ENCODE measurements around the gene NHEJ1. TPM values are rescaled to one million over a fixed set of nuclear protein-coding genes. Genes with fewer than 3 reads are reported as not detected.
A peak's percentile ranks its signal among the peaks of the same experiment; 100 is the strongest.

Gene NHEJ1
- total and polyA plus RNA-seq, 2 of the 13 experiments (the other 11 are each of a cell fraction or from before 2014, with no cell fraction given), result 30.0 to 30.7 TPM

GRCh38 chr2:219058541-219059374 is 101.9 kb downstream of the NHEJ1 start (continued):
- no peak for TF ChIP-seq KDM1A (CRISPR knock-in tag; IDR thresholded peaks at IDR 0.05)
- TF ChIP-seq HNRNPL (IDR thresholded peaks at IDR 0.05; ENCODE audit: low read depth, low read length), result peak; percentile 93
- peak; percentile 56; the same call in 1 of the 2 replicates for TF ChIP-seq ESRRA (CRISPR knock-in tag; IDR thresholded peaks at IDR 0.05; ENCODE audit: low read depth)
- TF ChIP-seq MEIS1 (CRISPR knock-in tag; IDR thresholded peaks at IDR 0.05; ENCODE audit: borderline replicate concordance), result peak; percentile 90; the same call in 1 of the 2 replicates
- peak; percentile 75 for TF ChIP-seq PPARG (CRISPR knock-in tag; conservative IDR thresholded peaks at IDR 0.05)
- TF ChIP-seq RARG (CRISPR knock-in tag; IDR thresholded peaks at IDR 0.05; ENCODE audit: low read depth), result 0 out of 2 replicates have a peak, but pooled peaks have one; percentile 74
- peak; percentile 32; the same call in 1 of the 2 replicates for TF ChIP-seq ZNF12 (CRISPR knock-in tag; IDR thresholded peaks at IDR 0.05)
- peak; percentile 76 for TF ChIP-seq RARA (CRISPR knock-in tag; IDR thresholded peaks at IDR 0.05)
- TF ChIP-seq JDP2 (CRISPR knock-in tag; IDR thresholded peaks at IDR 0.05; ENCODE audit: borderline replicate concordance), result no peak
- no peak for TF ChIP-seq ZBTB33 (CRISPR knock-in tag; IDR thresholded peaks at IDR 0.05)
- peak; percentile 88 for TF ChIP-seq HNF4G (IDR thresholded peaks at IDR 0.05; ENCODE audit: borderline replicate concordance, low read depth, low read length)
- peak; percentile 84 for TF ChIP-seq HNF4G (CRISPR knock-in tag; IDR thresholded peaks at IDR 0.05; ENCODE audit: borderline replicate concordance, low read depth)
- 0 out of 2 replicates have a peak, but pooled peaks have one; percentile 30 for TF ChIP-seq ZNF253 (CRISPR knock-in tag; IDR thresholded peaks at IDR 0.05; ENCODE audit: borderline replicate concordance)
- no peak for TF ChIP-seq MTA3 (CRISPR knock-in tag; IDR thresholded peaks at IDR 0.05)
- TF ChIP-seq ZNF615 (CRISPR knock-in tag; IDR thresholded peaks at IDR 0.05; ENCODE audit: borderline replicate concordance), result no peak
- TF ChIP-seq MXD1 (CRISPR knock-in tag; IDR thresholded peaks at IDR 0.05), result peak; percentile 52
- peak; percentile 71 for TF ChIP-seq MED1 (CRISPR knock-in tag; IDR thresholded peaks at IDR 0.05)
- TF ChIP-seq ARID4A (CRISPR knock-in tag; IDR thresholded peaks at IDR 0.05; ENCODE audit: borderline replicate concordance), result peak; percentile 73; the same call in 1 of the 2 replicates
- TF ChIP-seq, protein P1, sequence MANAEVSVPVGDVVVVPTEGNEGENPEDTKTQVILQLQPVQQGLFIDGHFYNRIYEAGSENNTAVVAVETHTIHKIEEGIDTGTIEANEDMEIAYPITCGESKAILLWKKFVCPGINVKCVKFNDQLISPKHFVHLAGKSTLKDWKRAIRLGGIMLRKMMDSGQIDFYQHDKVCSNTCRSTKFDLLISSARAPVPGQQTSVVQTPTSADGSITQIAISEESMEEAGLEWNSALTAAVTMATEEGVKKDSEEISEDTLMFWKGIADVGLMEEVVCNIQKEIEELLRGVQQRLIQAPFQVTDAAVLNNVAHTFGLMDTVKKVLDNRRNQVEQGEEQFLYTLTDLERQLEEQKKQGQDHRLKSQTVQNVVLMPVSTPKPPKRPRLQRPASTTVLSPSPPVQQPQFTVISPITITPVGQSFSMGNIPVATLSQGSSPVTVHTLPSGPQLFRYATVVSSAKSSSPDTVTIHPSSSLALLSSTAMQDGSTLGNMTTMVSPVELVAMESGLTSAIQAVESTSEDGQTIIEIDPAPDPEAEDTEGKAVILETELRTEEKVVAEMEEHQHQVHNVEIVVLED (CRISPR knock-in tag; IDR thresholded peaks at IDR 0.05; ENCODE audit: borderline replicate concordance), result 0 out of 2 replicates have a peak, but pooled peaks have one; percentile 21
- TF ChIP-seq REL (CRISPR knock-in tag; conservative IDR thresholded peaks at IDR 0.05), result no peak
- 0 out of 2 replicates have a peak, but pooled peaks have one; percentile 5 for TF ChIP-seq ZNF224 (CRISPR knock-in tag; IDR thresholded peaks at IDR 0.05)

All from HepG2 (cell line).